HG03066 (cell line): ENCODE measurements around the gene ANKS1B.

ENCODE experiments used
- ATAC-seq: cut with Tn5 transposase; IDR thresholded peaks from one replicate; pipeline ENCODE4 v1.9.1; 2021; ENCODE audit warnings: low read depth; ENCODE audit not compliant: unreplicated experiment

ANKS1B gene

GRCh38 chr12:99235381-99235780, 749.4 kb downstream of the ANKS1B start:
- ATAC-seq = no peak

DNA sequence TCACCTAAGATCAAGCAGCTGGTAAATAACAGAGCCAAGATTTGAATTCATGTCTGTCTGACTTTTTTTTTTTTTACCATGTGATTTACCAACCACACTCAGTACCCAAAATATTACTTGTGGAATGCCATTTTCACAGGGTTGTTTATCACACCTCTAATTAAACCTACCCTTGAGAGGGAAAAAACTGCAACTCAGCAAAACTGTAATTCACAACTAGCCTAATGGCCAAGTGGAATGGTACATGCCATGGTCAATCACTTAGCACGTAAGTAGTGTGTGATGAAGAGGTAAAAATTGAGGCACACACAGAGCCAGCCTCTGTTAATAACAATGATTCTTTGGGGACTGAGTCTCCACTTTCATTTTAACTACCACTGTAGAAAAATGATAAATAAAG, 750.0 kb downstream of the ANKS1B start:
- no peak for ATAC-seq

GRCh38 chr12:99232324-99232723, 752.4 kb downstream of the ANKS1B start:
- no peak for ATAC-seq

DNA sequence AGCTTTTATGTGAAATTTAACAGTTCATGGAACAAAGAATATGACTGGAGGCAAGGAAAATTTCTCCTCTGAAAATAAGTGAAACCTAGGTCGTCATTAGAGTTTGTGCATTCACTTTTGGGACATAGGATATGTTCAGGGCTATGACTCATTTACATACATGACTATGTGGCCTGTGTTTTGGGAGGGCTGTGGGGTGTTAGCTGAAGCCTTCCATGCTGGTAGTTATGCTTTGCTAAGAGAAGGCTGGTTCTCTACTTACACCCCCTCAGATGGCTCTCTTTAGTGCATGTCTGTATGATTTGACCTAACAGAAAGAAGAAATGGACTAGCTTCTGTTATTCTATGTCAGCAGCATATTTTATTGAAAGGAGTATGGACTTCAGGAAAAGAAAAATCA, 753.7 kb downstream of the ANKS1B start:
- ATAC-seq = no peak

GRCh38 chr12:99224237-99224636, 760.5 kb downstream of the ANKS1B start:
- no peak for ATAC-seq

GRCh38 chr12:99223579-99223978, 761.2 kb downstream of the ANKS1B start:
- no peak for ATAC-seq

DNA sequence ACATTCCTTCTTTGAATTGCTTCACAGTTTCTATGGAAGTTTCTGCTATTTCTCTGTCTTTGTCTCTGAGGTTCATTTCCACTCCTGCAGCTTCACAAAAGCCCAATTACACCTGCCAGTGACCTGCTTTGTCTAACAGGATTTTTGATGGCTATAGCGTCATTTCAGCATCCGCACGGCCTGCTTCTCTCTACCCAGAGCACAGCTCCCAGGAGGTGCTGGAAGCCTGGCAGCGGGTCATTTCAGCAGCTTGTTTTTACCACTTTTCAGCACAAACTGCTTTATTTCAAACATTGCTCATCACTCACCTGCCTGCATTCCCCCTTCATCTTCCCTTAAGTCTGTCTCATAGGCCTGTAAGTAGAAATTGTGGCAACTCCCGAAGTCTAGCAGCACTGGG, 771.7 kb downstream of the ANKS1B start:
- no peak for ATAC-seq

DNA sequence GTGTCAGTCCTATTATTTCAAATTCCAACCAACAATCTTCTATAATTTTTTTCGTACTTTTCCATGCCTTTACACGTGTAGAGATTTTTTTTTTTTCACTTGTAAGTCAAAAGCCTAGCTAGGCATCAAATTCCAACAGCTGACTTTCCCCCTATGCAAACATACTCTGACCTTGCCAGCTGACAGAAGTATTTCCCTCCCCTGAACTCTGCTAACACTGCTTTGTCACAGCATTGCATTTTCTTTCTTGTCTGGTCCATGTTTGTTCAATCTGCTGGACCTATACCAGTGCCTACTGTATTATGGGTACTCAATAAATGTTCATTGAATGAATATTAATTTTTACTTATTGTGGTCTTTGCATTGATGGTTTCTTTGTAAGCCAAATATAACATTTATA, 772.5 kb downstream of the ANKS1B start:
- no peak for ATAC-seq

DNA sequence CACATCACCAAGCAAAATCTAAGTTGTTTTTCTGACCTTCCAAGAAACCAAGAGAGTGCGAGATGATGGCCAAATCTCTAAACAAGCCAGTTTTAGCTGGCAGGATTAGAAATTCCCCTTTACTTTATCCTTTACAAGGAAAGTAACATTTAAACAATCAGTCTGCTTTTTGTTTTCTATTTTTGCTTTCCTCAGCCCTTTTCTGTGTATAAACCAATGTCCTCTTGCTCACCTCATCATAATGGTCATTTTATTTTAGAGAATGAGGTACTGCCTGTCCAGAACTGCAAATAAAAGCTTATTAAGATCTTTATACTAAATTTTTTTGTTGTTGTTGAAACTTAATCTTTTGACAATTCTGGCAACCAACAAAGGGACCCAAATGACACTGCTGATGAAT, 779.6 kb downstream of the ANKS1B start:
- no peak for ATAC-seq

GRCh38 chr12:99201906-99202645, 782.7 kb downstream of the ANKS1B start:
- ATAC-seq = no peak

GRCh38 chr12:99200711-99201384, 783.9 kb downstream of the ANKS1B start:
- no peak for ATAC-seq

- ATAC-seq = no peak
These were observed 789.3 kb downstream of the ANKS1B start for GRCh38 chr12:99195474-99195873.

GRCh38 chr12:99192489-99192888, 792.2 kb downstream of the ANKS1B start:
- no peak for ATAC-seq

- no peak for ATAC-seq
These were observed 807.9 kb downstream of the ANKS1B start for GRCh38 chr12:99176871-99177270.

- ATAC-seq = no peak
These were observed 814.3 kb downstream of the ANKS1B start for GRCh38 chr12:99170461-99170860.

- ATAC-seq = no peak
These were observed 814.7 kb downstream of the ANKS1B start for GRCh38 chr12:99170037-99170436.

GRCh38 chr12:99157946-99158345, 826.8 kb downstream of the ANKS1B start:
- no peak for ATAC-seq

GRCh38 chr12:99154983-99155336, 829.8 kb downstream of the ANKS1B start:
- no peak for ATAC-seq

- no peak for ATAC-seq
These were observed 830.3 kb downstream of the ANKS1B start for GRCh38 chr12:99154216-99154982.

DNA sequence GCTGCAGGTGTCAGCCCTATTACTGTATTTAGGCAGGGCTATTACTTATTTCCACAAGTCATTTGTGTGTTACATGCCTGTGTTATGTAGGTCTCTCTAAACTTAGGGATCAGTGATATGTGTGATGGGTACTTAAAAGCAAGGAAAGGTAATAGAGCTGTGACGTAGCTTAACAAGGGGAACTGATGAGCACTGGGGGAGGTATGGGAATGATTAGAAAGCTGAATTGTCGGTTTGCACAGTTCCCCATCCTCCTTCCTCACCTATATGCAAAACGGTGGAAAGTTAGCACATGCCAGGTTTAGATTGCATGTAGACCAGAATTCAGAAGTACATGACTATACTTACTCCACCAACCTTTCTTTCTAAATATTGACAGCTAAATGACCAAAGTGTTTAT, 831.4 kb downstream of the ANKS1B start:
- ATAC-seq = no peak

DNA sequence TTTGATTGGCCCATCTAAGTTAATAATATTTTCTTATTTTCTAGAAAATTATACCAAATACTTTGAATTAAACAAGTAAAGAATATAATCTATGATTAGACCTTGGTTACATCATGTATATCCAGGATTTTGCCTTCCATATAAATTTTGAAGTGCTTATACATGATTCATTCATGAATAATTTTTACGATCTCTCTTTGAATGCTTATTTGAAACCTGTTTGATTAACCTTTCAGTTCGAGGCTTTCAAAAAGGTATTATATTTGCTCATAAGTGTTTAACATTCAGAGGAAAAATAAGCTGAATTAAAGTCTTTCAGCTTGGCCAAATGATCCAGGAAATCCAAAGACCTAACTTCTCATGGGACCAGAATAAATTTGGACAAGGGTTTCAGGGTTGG, 832.4 kb downstream of the ANKS1B start:
- no peak for ATAC-seq

DNA sequence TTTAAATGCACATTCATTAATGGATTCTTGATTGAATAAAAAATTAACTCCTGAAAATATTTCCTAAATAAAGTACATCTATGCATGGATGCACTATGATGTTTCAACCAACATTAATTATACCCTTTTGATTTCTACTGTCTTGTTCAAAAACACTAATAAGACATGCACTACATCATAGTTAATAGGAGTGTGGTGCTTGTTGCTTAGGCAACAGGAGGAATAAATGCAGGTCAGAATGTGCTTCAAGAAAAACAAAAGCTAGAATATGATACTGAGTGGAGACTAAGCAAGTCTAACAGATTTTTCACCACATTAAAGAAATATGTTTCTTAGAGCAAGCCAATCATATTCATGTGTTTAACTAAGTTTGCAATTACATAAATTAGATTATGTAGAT, 833.0 kb downstream of the ANKS1B start:
- ATAC-seq = no peak
